Neural progenitor cell (in vitro differentiated cells): ENCODE data around the gene SLC1A1. TPM values are rescaled to one million over a fixed set of nuclear protein-coding genes. Genes with fewer than 3 reads are reported as not detected.

Experiments used
- DNase-seq: peaks from one replicate; pipeline ENCODE4 v3.0.0-alpha.2; 2016; ENCODE audit warnings: low spot score
- H2AFZ ChIP-seq: fragments of 200-600 bp; sonication (generic); replicated peaks from 2 replicates; pipeline ENCODE4 v1.6.1; 2016; ENCODE audit warnings: antibody characterized with exemption
- H3F3A ChIP-seq: fragments of 200-600 bp; sonication (generic); 2 replicates; pipeline ENCODE4 v1.6.1; 2016; ENCODE audit warnings: antibody characterized with exemption, low read depth
- H3K27ac ChIP-seq: fragments of 200-600 bp; sonication (generic); 2 replicates; pipeline ENCODE4 v1.5.1; 2016; ENCODE audit warnings: mild to moderate bottlenecking
- H3K27me3 ChIP-seq: fragments of 200-600 bp; sonication (generic); 2 replicates; pipeline ENCODE4 v1.6.1; 2016; ENCODE audit warnings: mild to moderate bottlenecking, moderate library complexity
- H3K36me3 ChIP-seq: fragments of 200-600 bp; sonication (generic); 2 replicates; pipeline ENCODE4 v1.5.1; 2016
- H3K4me1 ChIP-seq: fragments of 200-600 bp; sonication (generic); 2 replicates; pipeline ENCODE4 v1.6.1; 2016; ENCODE audit warnings: mixed run types
- H3K4me2 ChIP-seq: fragments of 200-600 bp; sonication (generic); 2 replicates; pipeline ENCODE4 v1.6.1; 2016
- H3K4me3 ChIP-seq: fragments of 200-600 bp; sonication (generic); 2 replicates; pipeline ENCODE4 v1.5.1; 2016
- H3K79me2 ChIP-seq: fragments of 200-600 bp; sonication (generic); 2 replicates; pipeline ENCODE4 v1.6.1; 2016; ENCODE audit warnings: low read depth
- H3K9ac ChIP-seq: fragments of 200-600 bp; sonication (generic); 2 replicates; pipeline ENCODE4 v1.6.1; 2016
- H3K9me3 ChIP-seq: fragments of 200-600 bp; sonication (generic); 2 replicates; pipeline ENCODE4 v1.5.1; 2016; ENCODE audit warnings: low read depth
- H4K20me1 ChIP-seq: fragments of 200-600 bp; sonication (generic); 2 replicates; pipeline ENCODE4 v1.6.1; 2016; ENCODE audit warnings: low read depth
- H3K27ac Mint-ChIP-seq: 3 replicates; pipeline ENCODE4 v1.8.0; 2021; ENCODE audit warnings: mixed read lengths
- H3K27me3 Mint-ChIP-seq: 2 replicates; pipeline ENCODE4 v1.8.0; 2022; ENCODE audit warnings: low read depth, mild to moderate bottlenecking, inconsistent platforms, moderate library complexity, mixed read lengths; ENCODE audit not compliant: insufficient read depth
- H3K36me3 Mint-ChIP-seq: 3 replicates; pipeline ENCODE4 v1.8.0; 2021; ENCODE audit warnings: mixed read lengths
- H3K4me1 Mint-ChIP-seq: 3 replicates; pipeline ENCODE4 v1.8.0; 2021; ENCODE audit warnings: mixed read lengths
- H3K4me3 Mint-ChIP-seq: 3 replicates; pipeline ENCODE4 v1.8.0; 2021; ENCODE audit warnings: mild to moderate bottlenecking, moderate library complexity, mixed read lengths
- H3K9me3 Mint-ChIP-seq: 3 replicates; pipeline ENCODE4 v1.8.0; 2020; ENCODE audit warnings: mixed read lengths
- EZH2 ChIP-seq: fragments of 200-600 bp; sonication (generic); IDR thresholded peaks from 2 replicates; pipeline ENCODE4 v1.6.1; 2017; ENCODE audit warnings: antibody characterized with exemption, mild to moderate bottlenecking, moderate library complexity
- EZH2phosphoT487 ChIP-seq: fragments of 200-600 bp; sonication (generic); IDR thresholded peaks from 2 replicates; pipeline ENCODE4 v1.6.1; 2017; ENCODE audit warnings: antibody characterized with exemption
- total RNA-seq: library from RNA; depleted of rRNA; stranded (reverse); fragments of >200 nt; gene quantifications from 2 replicates; pipeline ENCODE4 v1.2.3, GENCODE V29; 2015; ENCODE audit warnings: low replicate concordance
- TF ChIP-seq, protein P1 (sequence below): fragments of 200-600 bp; sonication (generic); IDR thresholded peaks from 2 replicates; pipeline ENCODE4 v1.5.1; 2017; ENCODE audit warnings: antibody characterized with exemption, mild to moderate bottlenecking

Gene SLC1A1
- total RNA-seq, 1 donor from 2014 or later = 16.2 TPM

DNA sequence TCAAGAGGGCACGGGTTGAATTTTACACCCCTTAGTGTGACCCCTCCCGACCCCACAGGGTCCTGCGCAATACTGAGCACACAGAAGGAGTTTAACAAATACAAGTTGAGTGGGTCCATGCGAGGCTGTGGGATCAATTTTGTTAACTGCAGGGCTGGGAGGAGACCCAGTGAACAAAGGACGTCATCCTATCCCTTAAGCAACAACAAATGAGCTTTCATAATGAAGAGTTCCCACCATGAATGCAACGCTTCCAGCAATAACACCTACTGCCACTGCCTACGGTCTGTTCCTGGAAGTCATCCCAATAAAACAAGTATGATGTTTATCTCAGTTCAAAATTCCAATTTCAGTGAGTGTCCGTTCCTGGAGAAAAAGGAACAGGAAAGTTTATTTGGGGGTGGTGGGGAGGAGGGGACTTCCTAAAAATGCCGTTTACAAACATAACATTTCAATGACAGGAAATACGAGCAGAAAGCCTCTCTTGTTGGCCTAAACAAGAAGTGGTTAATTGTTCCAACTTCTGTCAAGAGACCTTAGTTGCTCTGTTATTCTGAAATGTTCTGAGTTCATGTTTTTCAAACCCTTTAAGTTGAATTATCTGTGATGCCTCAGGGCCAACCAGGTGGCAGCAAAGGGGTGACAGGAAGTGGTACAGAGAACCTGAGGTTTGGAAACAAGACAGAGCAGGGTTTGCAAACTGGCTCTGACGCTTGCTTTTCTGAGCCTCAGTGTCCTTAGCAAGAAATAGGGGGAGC is 106.1 kb downstream of the SLC1A1 start:
- TF ChIP-seq, protein P1, sequence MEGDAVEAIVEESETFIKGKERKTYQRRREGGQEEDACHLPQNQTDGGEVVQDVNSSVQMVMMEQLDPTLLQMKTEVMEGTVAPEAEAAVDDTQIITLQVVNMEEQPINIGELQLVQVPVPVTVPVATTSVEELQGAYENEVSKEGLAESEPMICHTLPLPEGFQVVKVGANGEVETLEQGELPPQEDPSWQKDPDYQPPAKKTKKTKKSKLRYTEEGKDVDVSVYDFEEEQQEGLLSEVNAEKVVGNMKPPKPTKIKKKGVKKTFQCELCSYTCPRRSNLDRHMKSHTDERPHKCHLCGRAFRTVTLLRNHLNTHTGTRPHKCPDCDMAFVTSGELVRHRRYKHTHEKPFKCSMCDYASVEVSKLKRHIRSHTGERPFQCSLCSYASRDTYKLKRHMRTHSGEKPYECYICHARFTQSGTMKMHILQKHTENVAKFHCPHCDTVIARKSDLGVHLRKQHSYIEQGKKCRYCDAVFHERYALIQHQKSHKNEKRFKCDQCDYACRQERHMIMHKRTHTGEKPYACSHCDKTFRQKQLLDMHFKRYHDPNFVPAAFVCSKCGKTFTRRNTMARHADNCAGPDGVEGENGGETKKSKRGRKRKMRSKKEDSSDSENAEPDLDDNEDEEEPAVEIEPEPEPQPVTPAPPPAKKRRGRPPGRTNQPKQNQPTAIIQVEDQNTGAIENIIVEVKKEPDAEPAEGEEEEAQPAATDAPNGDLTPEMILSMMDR = no peak
- TF ChIP-seq EZH2phosphoT487 (no peak), EZH2 (no peak)
- H2AFZ ChIP-seq = peak overlapping the region; percentile 84
- no peak overlapping the region for H3K4me3 Mint-ChIP-seq

DNA sequence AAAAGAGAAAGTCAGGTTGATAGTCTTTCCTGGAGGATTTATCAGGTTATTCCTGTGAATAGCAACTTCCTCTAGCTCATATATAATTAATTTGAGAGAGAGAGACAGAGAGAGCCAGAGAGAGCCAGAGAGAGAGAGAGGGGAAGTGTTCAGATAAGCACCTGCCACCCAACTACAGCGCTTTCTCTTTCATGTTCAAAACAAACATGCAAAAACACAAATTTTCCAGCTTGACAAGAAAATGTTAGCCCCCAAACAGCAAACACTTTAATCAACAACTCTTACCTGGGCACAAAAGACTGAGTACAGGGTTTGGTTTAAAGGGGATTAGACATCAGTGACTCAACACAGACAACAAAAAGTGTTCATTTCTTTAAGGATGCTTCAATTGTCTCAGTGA is 110.1 kb downstream of the SLC1A1 start:
- Histone ChIP-seq H3K4me3 (no peak overlapping the region), H3F3A (peaks cover 7% of the 10 kb centered on the region), H2AFZ (no peak overlapping the region), H3K79me2 (no peaks in the 10 kb centered on the region), H3K9ac (no peak overlapping the region), H3K27me3 (no peaks in the 10 kb centered on the region), H3K9me3 (no peaks in the 10 kb centered on the region), H4K20me1 (no peaks in the 10 kb centered on the region), H3K27ac (no peak overlapping the region), H3K36me3 (no peaks in the 10 kb centered on the region), H3K4me2 (no peak overlapping the region), H3K4me1 (peaks cover 26% of the 10 kb centered on the region)
- Mint-ChIP-seq H3K36me3 (no peaks in the 10 kb centered on the region), H3K4me1 (no peaks in the 10 kb centered on the region), H3K27me3 (no peaks in the 10 kb centered on the region), H3K4me3 (no peak overlapping the region), H3K27ac (no peak overlapping the region), H3K9me3 (no peaks in the 10 kb centered on the region)
- no peak for DNase-seq
- TF ChIP-seq EZH2 (no peak), EZH2phosphoT487 (no peak)
- TF ChIP-seq, protein P1 = no peak

More for the DNA sequence above, 106.1 kb downstream of the SLC1A1 start:
- no peak overlapping the region for H3K27ac ChIP-seq
- no peak overlapping the region for H3K9ac ChIP-seq
- no peaks in the 10 kb centered on the region for H3K9me3 ChIP-seq
- no peaks in the 10 kb centered on the region for H4K20me1 ChIP-seq
- H3K27me3 Mint-ChIP-seq = no peaks in the 10 kb centered on the region
- H3K27ac Mint-ChIP-seq = no peak overlapping the region
- peaks cover 21% of the 10 kb centered on the region for H3K4me1 ChIP-seq
- DNase-seq = peak; percentile 3
- no peaks in the 10 kb centered on the region for H3K79me2 ChIP-seq
- H3K4me1 Mint-ChIP-seq = no peaks in the 10 kb centered on the region
- no peaks in the 10 kb centered on the region for H3K36me3 ChIP-seq
- peak overlapping the region; percentile 38 for H3K4me2 ChIP-seq
- H3K27me3 ChIP-seq = no peaks in the 10 kb centered on the region
- H3F3A ChIP-seq = no peaks in the 10 kb centered on the region
- H3K36me3 Mint-ChIP-seq = no peaks in the 10 kb centered on the region
- H3K9me3 Mint-ChIP-seq = no peaks in the 10 kb centered on the region
- no peak overlapping the region for H3K4me3 ChIP-seq

DNA sequence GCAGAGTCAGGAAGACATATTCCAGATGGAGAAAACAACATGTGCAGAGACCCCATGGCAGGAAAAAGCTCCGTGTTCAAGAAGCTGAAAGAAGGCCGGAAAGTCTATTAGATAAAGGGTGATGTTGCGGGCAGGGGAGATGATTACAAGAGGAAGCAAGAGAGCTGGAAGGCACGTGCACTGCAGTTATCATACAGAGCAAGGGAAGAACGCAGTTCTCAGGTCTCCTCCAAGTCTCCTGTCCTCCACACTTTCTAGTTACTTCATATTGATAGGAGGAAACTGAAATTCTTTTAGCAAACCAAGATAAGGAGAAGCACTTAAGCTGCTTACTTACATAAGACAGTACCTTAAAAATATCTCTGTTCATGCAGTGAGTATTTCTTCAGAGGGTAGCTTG is 113.6 kb downstream of the SLC1A1 start:
- Histone ChIP-seq H3K27me3 (no peaks in the 10 kb centered on the region), H3K79me2 (no peaks in the 10 kb centered on the region), H3K4me2 (no peak overlapping the region), H3K36me3 (no peaks in the 10 kb centered on the region), H3K4me3 (no peak overlapping the region), H3K9me3 (no peaks in the 10 kb centered on the region), H3K27ac (no peak overlapping the region), H3K4me1 (peaks cover 15% of the 10 kb centered on the region), H2AFZ (no peak overlapping the region), H3F3A (peaks cover 10% of the 10 kb centered on the region), H4K20me1 (no peaks in the 10 kb centered on the region), H3K9ac (no peak overlapping the region)
- DNase-seq = no peak
- Mint-ChIP-seq H3K27me3 (no peaks in the 10 kb centered on the region), H3K27ac (no peak overlapping the region), H3K36me3 (no peaks in the 10 kb centered on the region), H3K4me3 (no peak overlapping the region), H3K4me1 (no peaks in the 10 kb centered on the region), H3K9me3 (no peaks in the 10 kb centered on the region)
- TF ChIP-seq, protein P1 = no peak
- no peak for TF ChIP-seq EZH2phosphoT487
